ENCODE data around the gene COL19A1.

GRCh38 chr6:70254784-70255183, 388.4 kb downstream of the COL19A1 start:
- no peak for TF ChIP-seq EZH2phosphoT487 (IDR thresholded peaks at IDR 0.05; ENCODE audit: unreplicated experiment)
- no peak for TF ChIP-seq REST (IDR thresholded peaks at IDR 0.05; ENCODE audit: unreplicated experiment)
- no peak for TF ChIP-seq CTCF (conservative IDR thresholded peaks at IDR 0.05; ENCODE audit: low read depth in 2 of 2)
- TF ChIP-seq POLR2AphosphoS5 (IDR thresholded peaks at IDR 0.05; ENCODE audit: low read depth), result no peak
- no peak for TF ChIP-seq EZH2 (IDR thresholded peaks at IDR 0.05; ENCODE audit: low read depth, unreplicated experiment)
- TF ChIP-seq ZNF462 (CRISPR knock-in tag; IDR thresholded peaks at IDR 0.05), result no peak
- no peak for TF ChIP-seq JUNB (IDR thresholded peaks at IDR 0.05; ENCODE audit: unreplicated experiment)
- TF ChIP-seq ETS1 (IDR thresholded peaks at IDR 0.05), result no peak
- no peak for TF ChIP-seq CREB1 (CRISPR knock-in tag; IDR thresholded peaks at IDR 0.05; ENCODE audit: low read depth)
- no peak for TF ChIP-seq ZNF114 (CRISPR knock-in tag; IDR thresholded peaks at IDR 0.05)
- no peak for TF ChIP-seq NANOG (IDR thresholded peaks at IDR 0.05; ENCODE audit: borderline replicate concordance)

Data from GM23338 (cell line).